ENCODE measurements around the gene DCAF11. TPM values are rescaled to one million over a fixed set of nuclear protein-coding genes. Genes with fewer than 3 reads are reported as not detected.

DCAF11 gene
- total and polyA plus RNA-seq, 12 donors, result 19.7 to 99.7 (median 70.8) TPM

GRCh38 chr14:24127673-24128072, 13.1 kb downstream of the DCAF11 start:
- Histone ChIP-seq H3K27me3 (no peaks in the 10 kb centered on the region), H3K27ac (no peak overlapping the region), H3K36me3 (peaks cover 0 to 23% (median 7%) of the 10 kb centered on the region in 9 donors), H3K9me3 (no peaks in the 10 kb centered on the region), H3K4me3 (no peak overlapping the region), H3K4me1 (peaks cover 14 to 30% (median 22%) of the 10 kb centered on the region in 9 donors)
- 90 to 95% methylated on average over 2 of the region's 2 CpGs for whole genome bisulfite sequencing, 2 donors
- no peak for DNase-seq
- intact Hi-C loops (cut with DNase I), result no loop called here
- no peak for TF ChIP-seq CTCF (IDR thresholded peaks at IDR 0.05)
- ATAC-seq, result no peak

- Histone ChIP-seq H3K36me3 (peaks cover 0 to 4% (median 0%) of the 10 kb centered on the region in 9 donors), H3K27ac (peak overlapping the region in 1 of 10 donors; percentile 97), H3K27me3 (no peaks in the 10 kb centered on the region), H3K4me3 (no peak overlapping the region), H3K9me3 (no peaks in the 10 kb centered on the region), H3K4me1 (peaks cover 14 to 36% (median 22%) of the 10 kb centered on the region in 9 donors)
- WGBS, 2 donors, result 90 to 94% methylated on average over 8 of the region's 8 CpGs
- intact Hi-C loops (cut with DNase I), result no loop called here
- DNase-seq (no peak), ATAC-seq (no peak)
- TF ChIP-seq CTCF (IDR thresholded peaks at IDR 0.05), result no peak
Observed at GRCh38 chr14:24129410-24129998, 14.9 kb downstream of the DCAF11 start.

GRCh38 chr14:24130380-24130716, 15.8 kb downstream of the DCAF11 start, which contains the start of gene FITM1:
Gene FITM1 (plus strand): TSS chr14:24130659. CDS start chr14:24131564, 905 bp downstream.
- Histone ChIP-seq H3K4me3 (peak within 1 kb of the TSS in 9 of 10 donors; percentile 10 to 50 (median 41)), H3K27me3 (no peaks in the 10 kb centered on the region), H3K36me3 (no peaks in the 10 kb centered on the region), H3K4me1 (peaks cover 14 to 38% (median 24%) of the 10 kb centered on the region in 9 donors), H3K9me3 (no peaks in the 10 kb centered on the region), H3K27ac (peak within 1 kb of the TSS; percentile 81 to 98 (median 94))
- WGBS, 2 donors, result 77 to 83% methylated on average over 5 of the region's 5 CpGs
- intact Hi-C loops (cut with DNase I), result loop anchor here in 2 of 10 donors (2.0 kb wide), 1 partner anchor 16 kb away; the partner anchor contains the start of genes DCAF11 (in 2 of the 2) and NRL (in 2 of the 2)
- TF ChIP-seq CTCF (IDR thresholded peaks at IDR 0.05), result no peak
- no peak for ATAC-seq
- DNase-seq, result no peak

- Histone ChIP-seq H3K4me1 (peaks cover 14 to 41% (median 26%) of the 10 kb centered on the region in 9 donors), H3K36me3 (no peaks in the 10 kb centered on the region), H3K27me3 (no peaks in the 10 kb centered on the region), H3K9me3 (no peaks in the 10 kb centered on the region), H3K4me3 (peak overlapping the region in 9 of 10 donors; percentile 10 to 50 (median 41)), H3K27ac (peak overlapping the region; percentile 81 to 98 (median 94))
- TF ChIP-seq CTCF (IDR thresholded peaks at IDR 0.05), result no peak
- intact Hi-C loops (cut with DNase I), result loop anchor here in 3 of 10 donors (1.0 to 2.0 kb wide), 2 partner anchors 16 kb away; partner anchors contain the start of genes DCAF11 (in 2 of the 3) and NRL (in 2 of the 3)
- WGBS, 2 donors, result 12 to 26% methylated on average over 7 of the region's 7 CpGs
- DNase-seq (peak; percentile 77 to 83), ATAC-seq (peak; percentile 52 to 87 (median 78))
Observed at GRCh38 chr14:24130717-24131548, 16.4 kb downstream of the DCAF11 start.

All from heart right ventricle (tissue), 16 donors.